Neural cell (in vitro differentiated cells): ENCODE data around the gene HBA2.

Experiments used
- CTCF ChIP-seq: fragments of 450-650 bp; IDR thresholded peaks from 2 replicates; pipeline ENCODE4 v1.5.1; 2014; ENCODE audit warnings: antibody characterized with exemption, mild to moderate bottlenecking, moderate library complexity; ENCODE audit not compliant: poor library complexity, severe bottlenecking
- EZH2 ChIP-seq: fragments of 200-600, 300-800 bp; shearing (Covaris generic), sonication (generic); IDR thresholded peaks from 2 replicates; pipeline ENCODE4 v1.6.1; 2014; ENCODE audit warnings: antibody characterized with exemption, low read length, borderline replicate concordance, mild to moderate bottlenecking; ENCODE audit not compliant: insufficient read depth, poor library complexity, severe bottlenecking
- MXI1 ChIP-seq: fragments of 450-650 bp; conservative IDR thresholded peaks from 2 replicates; pipeline ENCODE4 v1.6.1; 2014; ENCODE audit warnings: antibody characterized with exemption, mild to moderate bottlenecking; ENCODE audit not compliant: poor library complexity, severe bottlenecking
- RAD21 ChIP-seq: fragments of 450-650 bp; conservative IDR thresholded peaks from 2 replicates; pipeline ENCODE4 v1.6.1; 2014; ENCODE audit warnings: antibody characterized with exemption, mild to moderate bottlenecking, moderate library complexity

DNA sequence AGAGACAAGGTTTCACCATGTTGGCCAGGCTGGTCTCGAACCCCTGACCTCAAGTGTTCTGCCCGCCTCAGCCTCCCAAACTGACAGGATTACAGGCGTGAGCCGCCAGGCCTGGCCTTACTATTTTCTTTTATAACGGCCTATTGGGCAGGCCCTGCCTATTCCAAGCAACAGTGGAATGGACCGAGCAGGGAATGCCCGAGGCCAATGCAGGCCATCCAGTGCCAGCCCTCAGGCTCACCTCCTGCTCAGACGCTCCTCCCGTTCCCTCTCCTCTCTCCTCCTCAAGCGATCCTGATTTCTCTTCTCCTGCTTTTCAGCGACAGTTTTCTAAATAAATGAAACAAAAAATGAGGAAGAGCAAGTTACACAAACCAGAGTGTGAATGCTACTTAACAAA lies 20.0 kb downstream of the HBA2 start:
- TF ChIP-seq CTCF (no peak), RAD21 (no peak), EZH2 (no peak), MXI1 (no peak)
